PC-9 (cell line): ENCODE measurements around the gene ZNF99.
"Not testable (repeated sequence)": the region's sequence is repeated elsewhere in the genome, so short reads cannot be mapped to it uniquely, and the experiment has no call there.

ENCODE experiments used
- EZH2 ChIP-seq: fragments of 200-600 bp; sonication (generic); IDR thresholded peaks from 2 replicates; pipeline ENCODE4 v1.8.0; 2017; ENCODE audit warnings: antibody characterized with exemption, low read depth
- TF ChIP-seq, protein P1 (sequence below): fragments of 200-600 bp; sonication (generic); conservative IDR thresholded peaks from 2 replicates; pipeline ENCODE4 v1.6.1; 2017; ENCODE audit warnings: mixed run types, antibody characterized with exemption, mild to moderate bottlenecking, moderate library complexity

DNA sequence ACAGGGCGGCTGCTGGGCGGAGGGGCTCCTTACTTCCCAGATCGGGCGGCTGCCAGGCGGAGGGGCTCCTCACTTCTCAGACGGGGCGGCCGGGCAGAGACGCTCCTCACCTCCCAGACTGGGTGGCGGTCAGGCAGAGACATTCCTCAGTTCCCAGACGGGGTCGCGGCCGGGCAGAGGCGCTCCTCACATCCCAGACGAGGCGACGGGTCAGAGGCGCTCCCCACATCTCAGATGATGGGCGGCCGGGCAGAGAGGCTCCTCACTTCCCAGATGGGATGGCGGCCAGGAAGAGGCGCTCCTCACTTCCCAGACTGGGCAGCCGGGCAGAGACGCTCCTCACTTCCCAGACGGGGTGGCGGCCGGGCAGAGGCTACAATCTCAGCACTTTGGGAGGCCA lies 80.9 kb downstream of the ZNF99 start:
- TF ChIP-seq, protein P1, sequence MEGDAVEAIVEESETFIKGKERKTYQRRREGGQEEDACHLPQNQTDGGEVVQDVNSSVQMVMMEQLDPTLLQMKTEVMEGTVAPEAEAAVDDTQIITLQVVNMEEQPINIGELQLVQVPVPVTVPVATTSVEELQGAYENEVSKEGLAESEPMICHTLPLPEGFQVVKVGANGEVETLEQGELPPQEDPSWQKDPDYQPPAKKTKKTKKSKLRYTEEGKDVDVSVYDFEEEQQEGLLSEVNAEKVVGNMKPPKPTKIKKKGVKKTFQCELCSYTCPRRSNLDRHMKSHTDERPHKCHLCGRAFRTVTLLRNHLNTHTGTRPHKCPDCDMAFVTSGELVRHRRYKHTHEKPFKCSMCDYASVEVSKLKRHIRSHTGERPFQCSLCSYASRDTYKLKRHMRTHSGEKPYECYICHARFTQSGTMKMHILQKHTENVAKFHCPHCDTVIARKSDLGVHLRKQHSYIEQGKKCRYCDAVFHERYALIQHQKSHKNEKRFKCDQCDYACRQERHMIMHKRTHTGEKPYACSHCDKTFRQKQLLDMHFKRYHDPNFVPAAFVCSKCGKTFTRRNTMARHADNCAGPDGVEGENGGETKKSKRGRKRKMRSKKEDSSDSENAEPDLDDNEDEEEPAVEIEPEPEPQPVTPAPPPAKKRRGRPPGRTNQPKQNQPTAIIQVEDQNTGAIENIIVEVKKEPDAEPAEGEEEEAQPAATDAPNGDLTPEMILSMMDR = not testable (repeated sequence)
- TF ChIP-seq EZH2 = not testable (repeated sequence)
